SK-N-SH treated with all-trans-retinoic acid at 6 μM for 48 hours (cell line): ENCODE results near the gene EPOP.
"Not testable (repeated sequence)": the region's sequence is repeated elsewhere in the genome, so short reads cannot be mapped to it uniquely, and the experiment has no call there.

Source experiments
- ATAC-seq: fragments of 200-7000 bp; cut with Tn5 transposase; 3 replicates; pipeline ENCODE4 v1.9.1; 2020; ENCODE audit warnings: mild to moderate bottlenecking, moderate library complexity
- BACH2 ChIP-seq: fragments of 250-450 bp; sonication (Bioruptor Pico); IDR thresholded peaks from 2 replicates; pipeline ENCODE4 v1.9.0; 2021; ENCODE audit warnings: mild to moderate bottlenecking, borderline replicate concordance
- OSR1 ChIP-seq: fragments of 250-450 bp; sonication (Bioruptor Pico); IDR thresholded peaks from 2 replicates; pipeline ENCODE4 v1.8.0; 2022; ENCODE audit warnings: moderate library complexity, mild to moderate bottlenecking, inconsistent platforms
- TCF4 ChIP-seq: fragments of 250-450 bp; sonication (Bioruptor Pico); IDR thresholded peaks from 2 replicates; pipeline ENCODE4 v1.8.0; 2021; ENCODE audit warnings: mild to moderate bottlenecking, moderate library complexity, borderline replicate concordance
- TSHZ2 ChIP-seq: fragments of 250-450 bp; sonication (Bioruptor Pico); IDR thresholded peaks from 2 replicates; pipeline ENCODE4 v1.5.0; 2020; ENCODE audit warnings: mild to moderate bottlenecking, moderate library complexity
- ZC3H10 ChIP-seq: fragments of 250-450 bp; sonication (Bioruptor Pico); IDR thresholded peaks from 2 replicates; pipeline ENCODE4 v1.5.1; 2021; ENCODE audit warnings: mild to moderate bottlenecking, moderate library complexity
- ZFP3 ChIP-seq: fragments of 250-450 bp; sonication (Bioruptor Pico); IDR thresholded peaks from 2 replicates; pipeline ENCODE4 v1.5.0; 2020; ENCODE audit warnings: mild to moderate bottlenecking, moderate library complexity
- ZNF8 ChIP-seq: fragments of 450-650 bp; formaldehyde crosslinking; IDR thresholded peaks from 2 replicates; pipeline ENCODE4 v1.5.0; 2020; ENCODE audit warnings: mild to moderate bottlenecking, moderate library complexity
- TF ChIP-seq, protein P1 (sequence below): fragments of 250-450 bp; sonication (Bioruptor Pico); IDR thresholded peaks from 2 replicates; pipeline ENCODE4 v1.5.1; 2020; ENCODE audit warnings: low read depth, mild to moderate bottlenecking, moderate library complexity
- TF ChIP-seq, protein P2 (sequence below): fragments of 250-450 bp; sonication (Bioruptor Pico); IDR thresholded peaks from 2 replicates; pipeline ENCODE4 v1.8.0; 2021; ENCODE audit warnings: low read depth, mild to moderate bottlenecking, moderate library complexity, borderline replicate concordance
- TF ChIP-seq, protein P3 (sequence below): fragments of 250-450 bp; sonication (Bioruptor Pico); IDR thresholded peaks from 2 replicates; pipeline ENCODE4 v1.8.0; 2020; ENCODE audit warnings: mild to moderate bottlenecking, moderate library complexity, borderline replicate concordance

Gene EPOP

GRCh38 chr17:38625482-38625881 lies 49.3 kb downstream of the EPOP start:
- no peak for TF ChIP-seq TCF4 (CRISPR knock-in tag)
- TF ChIP-seq, protein P1, sequence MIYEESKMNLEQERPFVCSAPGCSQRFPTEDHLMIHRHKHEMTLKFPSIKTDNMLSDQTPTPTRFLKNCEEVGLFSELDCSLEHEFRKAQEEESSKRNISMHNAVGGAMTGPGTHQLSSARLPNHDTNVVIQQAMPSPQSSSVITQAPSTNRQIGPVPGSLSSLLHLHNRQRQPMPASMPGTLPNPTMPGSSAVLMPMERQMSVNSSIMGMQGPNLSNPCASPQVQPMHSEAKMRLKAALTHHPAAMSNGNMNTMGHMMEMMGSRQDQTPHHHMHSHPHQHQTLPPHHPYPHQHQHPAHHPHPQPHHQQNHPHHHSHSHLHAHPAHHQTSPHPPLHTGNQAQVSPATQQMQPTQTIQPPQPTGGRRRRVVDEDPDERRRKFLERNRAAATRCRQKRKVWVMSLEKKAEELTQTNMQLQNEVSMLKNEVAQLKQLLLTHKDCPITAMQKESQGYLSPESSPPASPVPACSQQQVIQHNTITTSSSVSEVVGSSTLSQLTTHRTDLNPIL (CRISPR knock-in tag): no peak
- no peak for TF ChIP-seq BACH2
- no peak for TF ChIP-seq OSR1
- TF ChIP-seq TSHZ2 (CRISPR knock-in tag): no peak
- TF ChIP-seq, protein P2, sequence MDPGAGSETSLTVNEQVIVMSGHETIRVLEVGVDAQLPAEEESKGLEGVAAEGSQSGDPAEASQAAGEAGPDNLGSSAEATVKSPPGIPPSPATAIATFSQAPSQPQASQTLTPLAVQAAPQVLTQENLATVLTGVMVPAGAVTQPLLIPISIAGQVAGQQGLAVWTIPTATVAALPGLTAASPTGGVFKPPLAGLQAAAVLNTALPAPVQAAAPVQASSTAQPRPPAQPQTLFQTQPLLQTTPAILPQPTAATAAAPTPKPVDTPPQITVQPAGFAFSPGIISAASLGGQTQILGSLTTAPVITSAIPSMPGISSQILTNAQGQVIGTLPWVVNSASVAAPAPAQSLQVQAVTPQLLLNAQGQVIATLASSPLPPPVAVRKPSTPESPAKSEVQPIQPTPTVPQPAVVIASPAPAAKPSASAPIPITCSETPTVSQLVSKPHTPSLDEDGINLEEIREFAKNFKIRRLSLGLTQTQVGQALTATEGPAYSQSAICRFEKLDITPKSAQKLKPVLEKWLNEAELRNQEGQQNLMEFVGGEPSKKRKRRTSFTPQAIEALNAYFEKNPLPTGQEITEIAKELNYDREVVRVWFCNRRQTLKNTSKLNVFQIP (CRISPR knock-in tag): no peak
- no peak for TF ChIP-seq ZNF8 (CRISPR knock-in tag)
- TF ChIP-seq, protein P3, sequence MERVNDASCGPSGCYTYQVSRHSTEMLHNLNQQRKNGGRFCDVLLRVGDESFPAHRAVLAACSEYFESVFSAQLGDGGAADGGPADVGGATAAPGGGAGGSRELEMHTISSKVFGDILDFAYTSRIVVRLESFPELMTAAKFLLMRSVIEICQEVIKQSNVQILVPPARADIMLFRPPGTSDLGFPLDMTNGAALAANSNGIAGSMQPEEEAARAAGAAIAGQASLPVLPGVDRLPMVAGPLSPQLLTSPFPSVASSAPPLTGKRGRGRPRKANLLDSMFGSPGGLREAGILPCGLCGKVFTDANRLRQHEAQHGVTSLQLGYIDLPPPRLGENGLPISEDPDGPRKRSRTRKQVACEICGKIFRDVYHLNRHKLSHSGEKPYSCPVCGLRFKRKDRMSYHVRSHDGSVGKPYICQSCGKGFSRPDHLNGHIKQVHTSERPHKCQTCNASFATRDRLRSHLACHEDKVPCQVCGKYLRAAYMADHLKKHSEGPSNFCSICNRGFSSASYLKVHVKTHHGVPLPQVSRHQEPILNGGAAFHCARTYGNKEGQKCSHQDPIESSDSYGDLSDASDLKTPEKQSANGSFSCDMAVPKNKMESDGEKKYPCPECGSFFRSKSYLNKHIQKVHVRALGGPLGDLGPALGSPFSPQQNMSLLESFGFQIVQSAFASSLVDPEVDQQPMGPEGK (CRISPR knock-in tag): no peak
- no peak for TF ChIP-seq ZC3H10 (CRISPR knock-in tag)
- TF ChIP-seq ZFP3: no peak
- no peak for ATAC-seq

DNA sequence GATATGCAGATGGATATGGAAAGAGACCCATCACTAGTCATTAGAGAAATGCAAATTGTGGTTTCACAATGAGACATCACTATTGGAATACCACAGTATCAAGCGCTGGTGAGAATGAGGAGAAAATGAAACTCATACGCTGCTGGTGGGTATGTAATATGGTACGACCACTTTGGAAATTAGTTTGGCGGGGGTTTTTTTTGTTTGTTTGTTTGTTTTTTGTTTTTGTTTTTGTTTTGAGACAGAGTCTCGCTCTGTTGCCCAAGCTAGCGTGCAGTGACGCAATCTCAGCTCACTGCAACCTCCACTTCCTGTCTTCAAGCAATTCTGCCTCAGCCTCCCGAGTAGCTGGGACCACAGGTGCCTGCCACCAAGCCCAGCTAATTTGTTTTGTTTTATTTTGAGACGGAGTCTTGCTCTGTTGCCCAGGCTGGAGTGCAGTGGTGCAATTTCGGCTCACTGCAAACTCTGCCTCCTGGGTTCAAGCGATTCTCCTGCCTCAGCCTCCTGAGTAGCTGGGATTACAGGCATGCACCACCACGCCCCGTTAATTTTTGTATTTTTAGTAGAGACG lies 49.9 kb downstream of the EPOP start:
- not testable (repeated sequence) for ATAC-seq
